D721Med (cell line): ENCODE data around the gene SMPDL3A.

ENCODE experiments used
- DNase-seq: peaks from one replicate; pipeline ENCODE4 v3.0.0; 2011; ENCODE audit warnings: low spot score; ENCODE audit not compliant: insufficient read length
- FAIRE-seq: peaks from 2 replicates; lab custom pipeline; 2011; peaks lifted over from hg19 to GRCh38; lab: Jason Lieb, UNC
- TF ChIP-seq, protein P1 (sequence below): IDR thresholded peaks from 2 replicates; pipeline ENCODE4 v1.5.1; 2012; ENCODE audit warnings: mild to moderate bottlenecking, control low read depth; ENCODE audit not compliant: insufficient read depth; ENCODE audit errors: missing control alignments

The SMPDL3A gene

DNA sequence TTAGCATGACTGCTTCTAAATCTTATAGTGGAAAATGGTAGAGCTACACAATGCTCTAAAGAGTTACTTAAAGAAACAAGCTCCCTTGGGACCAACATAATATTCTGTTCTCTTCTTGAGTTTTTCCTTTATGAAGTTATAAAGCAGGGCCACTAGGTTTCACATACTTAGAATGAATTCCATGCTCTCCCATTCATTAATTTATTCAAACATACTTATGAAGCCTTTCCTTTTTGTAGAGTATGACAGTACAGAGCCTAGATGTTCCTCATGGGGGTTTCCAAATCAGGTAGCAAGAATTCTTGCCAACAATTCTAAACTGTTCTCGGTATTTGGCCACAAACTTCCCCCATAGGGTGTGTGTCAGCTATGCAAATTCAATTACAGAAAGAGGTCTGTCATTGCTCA is 30.1 kb upstream of the SMPDL3A start:
- DNase-seq (no peak), FAIRE-seq (no peak)
- TF ChIP-seq, protein P1, sequence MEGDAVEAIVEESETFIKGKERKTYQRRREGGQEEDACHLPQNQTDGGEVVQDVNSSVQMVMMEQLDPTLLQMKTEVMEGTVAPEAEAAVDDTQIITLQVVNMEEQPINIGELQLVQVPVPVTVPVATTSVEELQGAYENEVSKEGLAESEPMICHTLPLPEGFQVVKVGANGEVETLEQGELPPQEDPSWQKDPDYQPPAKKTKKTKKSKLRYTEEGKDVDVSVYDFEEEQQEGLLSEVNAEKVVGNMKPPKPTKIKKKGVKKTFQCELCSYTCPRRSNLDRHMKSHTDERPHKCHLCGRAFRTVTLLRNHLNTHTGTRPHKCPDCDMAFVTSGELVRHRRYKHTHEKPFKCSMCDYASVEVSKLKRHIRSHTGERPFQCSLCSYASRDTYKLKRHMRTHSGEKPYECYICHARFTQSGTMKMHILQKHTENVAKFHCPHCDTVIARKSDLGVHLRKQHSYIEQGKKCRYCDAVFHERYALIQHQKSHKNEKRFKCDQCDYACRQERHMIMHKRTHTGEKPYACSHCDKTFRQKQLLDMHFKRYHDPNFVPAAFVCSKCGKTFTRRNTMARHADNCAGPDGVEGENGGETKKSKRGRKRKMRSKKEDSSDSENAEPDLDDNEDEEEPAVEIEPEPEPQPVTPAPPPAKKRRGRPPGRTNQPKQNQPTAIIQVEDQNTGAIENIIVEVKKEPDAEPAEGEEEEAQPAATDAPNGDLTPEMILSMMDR = no peak

DNA sequence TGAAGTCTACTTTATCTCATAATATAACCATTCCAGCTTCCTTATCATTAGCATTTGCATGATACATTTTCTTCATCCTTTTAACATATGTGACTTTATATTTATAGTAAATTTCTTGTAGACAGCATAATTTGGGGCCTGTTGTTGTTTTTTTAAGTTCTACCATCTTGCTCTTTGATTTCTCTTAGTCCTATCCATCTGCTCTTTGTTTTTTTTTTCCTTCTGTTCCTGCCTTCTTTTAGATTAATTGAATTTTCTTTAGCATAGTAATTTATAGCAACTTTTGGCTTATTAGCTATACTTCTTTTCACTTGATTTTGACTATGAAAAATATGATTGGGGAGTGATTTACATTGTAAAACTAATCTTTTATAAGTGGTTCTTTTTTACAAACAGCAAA is 28.7 kb upstream of the SMPDL3A start:
- no peak for FAIRE-seq
- no peak for DNase-seq
- TF ChIP-seq, protein P1 = no peak

DNA sequence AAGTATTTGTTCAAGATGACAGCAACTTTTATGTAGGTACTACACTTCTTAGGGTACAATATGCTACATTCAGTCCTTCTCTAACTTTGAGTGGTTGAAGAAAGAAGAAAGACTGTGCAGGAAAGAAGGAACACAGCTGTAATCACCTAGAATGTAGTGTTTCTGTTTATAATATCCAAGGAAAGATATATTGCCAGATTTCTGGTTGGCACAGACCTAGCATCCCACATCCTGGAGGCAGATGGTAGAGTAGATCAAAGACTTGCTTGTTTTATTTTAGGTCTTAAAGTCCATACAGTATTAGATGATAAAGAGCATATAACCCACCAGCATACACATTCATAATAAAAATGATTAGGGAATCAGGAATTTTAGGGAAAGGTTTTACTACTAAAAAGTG is 22.8 kb upstream of the SMPDL3A start:
- TF ChIP-seq, protein P1 = no peak
- DNase-seq = no peak
- FAIRE-seq = no peak

DNA sequence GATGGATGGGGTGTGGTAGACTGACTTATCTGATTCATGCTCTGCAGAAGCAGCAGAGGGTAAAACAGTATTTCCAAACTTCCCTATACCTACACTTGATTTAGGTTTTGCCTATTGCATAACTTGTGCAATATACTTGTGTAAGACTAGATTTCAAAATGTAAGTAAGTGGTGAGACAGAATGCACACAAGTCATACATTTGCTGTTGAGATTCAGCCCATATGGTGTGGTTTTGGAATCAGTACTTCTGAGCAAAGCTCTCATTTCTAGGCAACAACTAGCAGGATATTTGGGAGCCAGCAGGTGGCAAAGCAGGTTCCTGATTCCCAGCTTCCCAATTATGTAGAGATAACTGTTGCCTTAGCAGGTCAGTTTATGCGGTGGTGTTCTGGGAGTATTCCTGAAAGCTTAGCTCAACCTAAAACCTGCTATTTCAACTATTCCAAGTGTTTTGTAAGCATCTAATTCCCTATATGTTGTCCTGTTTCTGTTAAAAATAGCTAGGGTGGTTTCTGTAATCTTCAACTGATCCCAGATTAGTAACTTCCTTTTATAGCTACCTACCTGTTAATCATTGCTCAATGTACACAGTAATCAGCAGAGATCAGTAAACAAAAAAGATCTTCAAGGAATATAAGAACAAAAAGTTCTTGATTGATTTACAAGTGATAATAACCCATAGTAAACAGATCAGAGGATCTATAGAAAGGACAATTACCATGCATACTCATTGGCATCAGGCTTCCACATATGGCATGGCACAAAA is 18.0 kb upstream of the SMPDL3A start:
- TF ChIP-seq, protein P1 = no peak
- peak; percentile 94 for FAIRE-seq
- no peak for DNase-seq

DNA sequence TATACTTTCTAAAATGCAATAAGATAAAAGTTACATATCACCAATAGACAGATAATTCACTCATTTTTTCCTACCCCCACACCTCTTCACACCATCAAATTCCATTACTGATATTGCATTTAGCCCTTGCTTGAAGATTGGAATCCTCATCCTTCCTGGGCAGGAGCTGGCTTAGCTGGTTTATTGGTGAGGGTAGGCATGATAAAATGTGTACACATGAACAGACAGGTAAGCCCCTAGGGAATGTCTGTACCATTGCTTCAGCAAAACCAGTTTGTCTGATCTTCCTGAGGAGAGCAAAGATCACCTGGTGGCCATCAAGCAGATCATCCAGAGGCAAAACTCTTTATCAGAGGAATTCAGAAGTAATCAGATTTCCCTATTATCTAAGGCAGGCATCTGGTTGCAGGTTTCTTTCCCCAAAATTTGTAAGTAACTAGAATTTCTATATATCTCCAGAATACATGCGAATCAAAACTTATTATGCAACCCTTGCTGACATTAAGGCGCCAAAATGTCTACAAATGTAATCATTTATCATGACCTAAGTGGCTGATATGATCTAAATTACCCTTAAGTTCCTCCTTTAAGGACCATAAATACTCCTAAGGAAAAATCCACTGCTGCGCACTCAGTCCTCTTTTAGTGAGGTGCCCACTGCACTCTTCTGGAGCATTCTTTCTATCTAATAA is 16.2 kb upstream of the SMPDL3A start:
- FAIRE-seq = no peak
- no peak for DNase-seq
- TF ChIP-seq, protein P1 = no peak

DNA sequence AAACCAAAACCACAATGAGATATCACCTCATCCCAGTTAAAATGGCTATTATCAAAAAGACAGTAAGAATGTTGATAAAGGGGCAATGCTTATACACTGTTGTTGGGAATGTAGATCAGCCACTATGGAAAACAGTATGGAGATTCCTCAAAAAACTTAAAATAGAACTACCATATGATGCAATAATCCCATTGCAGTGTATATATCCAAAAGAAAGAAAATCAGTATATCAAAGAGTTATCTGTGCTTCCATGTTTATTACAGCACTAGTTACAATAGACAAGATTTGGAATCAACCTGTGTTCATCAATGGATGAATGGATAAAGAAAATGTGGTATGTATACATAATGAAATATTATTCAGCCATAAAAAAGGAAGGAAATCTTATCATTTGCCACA is 13.1 kb upstream of the SMPDL3A start:
- TF ChIP-seq, protein P1 = no peak
- no peak for DNase-seq
- no peak for FAIRE-seq

DNA sequence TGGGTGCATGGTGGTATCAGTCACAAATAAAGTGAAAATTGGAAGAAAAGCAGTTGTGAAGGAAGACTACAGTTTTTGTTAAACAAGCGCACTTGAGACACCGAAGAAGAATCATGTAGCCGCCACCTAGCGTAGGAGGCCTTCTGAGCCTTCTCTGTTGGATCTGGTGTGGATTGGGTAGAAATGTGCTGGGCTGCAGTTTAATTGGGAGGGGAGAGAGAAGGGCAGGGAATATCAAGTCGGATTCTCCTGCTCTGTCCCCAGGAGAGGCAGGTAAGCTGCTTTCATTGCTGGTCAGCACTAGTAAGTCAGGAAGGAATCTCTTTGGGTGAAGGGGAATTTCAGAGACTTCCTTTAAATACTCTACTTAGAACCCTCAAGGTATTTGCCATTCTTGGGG is 10.8 kb upstream of the SMPDL3A start:
- DNase-seq (no peak), FAIRE-seq (no peak)
- TF ChIP-seq, protein P1 = no peak
